H1 (cell line): Measurements from ENCODE around the gene EMX1. TPM values are rescaled to one million over a fixed set of nuclear protein-coding genes. Genes with fewer than 3 reads are reported as not detected.

Experiments
- CTCF ChIA-PET: fragments of 300-600 bp; sonication (Branson Sonifier 250); formaldehyde crosslinking; loops from one replicate; lab custom pipeline; 2021; ENCODE audit not compliant: partially characterized antibody; lab: Charles Lee
- POLR2A ChIA-PET: fragments of 300-600 bp; sonication (Branson Sonifier 250); formaldehyde crosslinking; loops from one replicate; lab custom pipeline; 2021; ENCODE audit warnings: inconsistent platforms; ENCODE audit not compliant: partially characterized antibody; lab: Charles Lee
- DNase-seq, 2 experiments: peaks; one replicate each; pipeline versions ENCODE4 v3.0.0 to v3.0.0-alpha.2; 2010 to 2022; ENCODE audit warnings: low spot score in 2 of 2, low read depth in 1 of 2, mixed read lengths in 1 of 2
- FAIRE-seq: peaks from 2 replicates; lab custom pipeline; 2011; peaks lifted over from hg19 to GRCh38; lab: Jason Lieb, UNC
- H2AFZ ChIP-seq: 2 replicates; pipeline ENCODE4 v1.8.1; 2012; ENCODE audit warnings: low read length, inconsistent platforms
- H2AK5ac ChIP-seq: 2 replicates; pipeline ENCODE4 v1.6.1; 2013; ENCODE audit warnings: low read depth, low read length
- H2BK120ac ChIP-seq: replicated peaks from 2 replicates; pipeline ENCODE3; 2013; ENCODE audit warnings: low read depth, low read length, inconsistent platforms
- H2BK12ac ChIP-seq: 2 replicates; pipeline ENCODE4 v1.6.1; 2013; ENCODE audit warnings: low read depth, low read length
- H2BK15ac ChIP-seq: 2 replicates; pipeline ENCODE4 v1.6.1; 2013; ENCODE audit warnings: low read length
- H2BK20ac ChIP-seq: 2 replicates; pipeline ENCODE4 v1.6.1; 2013; ENCODE audit warnings: low read length
- H2BK5ac ChIP-seq: 2 replicates; pipeline ENCODE4 v1.6.1; 2013; ENCODE audit warnings: low read depth, low read length
- H3K14ac ChIP-seq: 2 replicates; pipeline ENCODE4 v1.6.1; 2013; ENCODE audit warnings: inconsistent platforms; ENCODE audit not compliant: insufficient read length
- H3K18ac ChIP-seq: 2 replicates; pipeline ENCODE4 v1.6.1; 2013; ENCODE audit warnings: low read length; ENCODE audit errors: extremely low read depth
- H3K23ac ChIP-seq: 2 replicates; pipeline ENCODE4 v1.6.1; 2013; ENCODE audit warnings: inconsistent platforms; ENCODE audit not compliant: insufficient read length
- H3K23me2 ChIP-seq: 2 replicates; pipeline ENCODE4 v1.6.1; 2013; ENCODE audit warnings: low read depth, low read length
- H3K27ac ChIP-seq: 2 replicates; pipeline ENCODE4 v1.6.1; 2011; ENCODE audit warnings: low read depth, low read length, inconsistent platforms
- H3K27me3 ChIP-seq, 4 experiments: replicated peaks in 1 of 4; 1 replicate in 1 of 4; 2 replicates in 3 of 4; pipeline versions ENCODE4 v1.6.1 to v1.8.1; 2011 to 2013; ENCODE audit warnings: low read length in 3 of 4, mild to moderate bottlenecking in 3 of 4, inconsistent platforms in 2 of 4, mixed read lengths in 2 of 4, moderate library complexity in 1 of 4; ENCODE audit not compliant: control insufficient read depth in 3 of 4, insufficient read depth in 3 of 4; ENCODE audit errors: extremely low read depth in 1 of 4
- H3K36me3 ChIP-seq, 4 experiments: 2 replicates each; pipeline versions ENCODE4 v1.6.1 to v1.8.1; 2011 to 2013; ENCODE audit warnings: mild to moderate bottlenecking in 4 of 4, low read length in 3 of 4, moderate library complexity in 2 of 4, control low read depth in 1 of 4, inconsistent platforms in 1 of 4; ENCODE audit not compliant: insufficient read depth in 4 of 4, control insufficient read depth in 2 of 4
- H3K4ac ChIP-seq: replicated peaks from 2 replicates; pipeline ENCODE3; 2013; ENCODE audit warnings: low read length, low read depth, mixed read lengths, inconsistent platforms; ENCODE audit not compliant: insufficient read length
- H3K4me1 ChIP-seq, 4 experiments: replicated peaks in 1 of 4; 1 replicate in 1 of 4; 2 replicates in 3 of 4; pipeline versions ENCODE4 v1.6.1 to v1.8.1; 2011 to 2013; ENCODE audit warnings: low read length in 3 of 4, inconsistent platforms in 2 of 4, mixed read lengths in 1 of 4; ENCODE audit not compliant: insufficient read depth in 4 of 4, control insufficient read depth in 3 of 4
- H3K4me2 ChIP-seq, 2 experiments: 2 replicates each; pipeline versions ENCODE4 v1.6.1 to v1.8.1; 2011 to 2013; ENCODE audit warnings: low read depth in 2 of 2, low read length in 2 of 2, control low read depth in 1 of 2, inconsistent platforms in 1 of 2, mild to moderate bottlenecking in 1 of 2; ENCODE audit not compliant: insufficient read depth in 1 of 2
- H3K4me3 ChIP-seq, 4 experiments: fragments of 200-600, 300-600 bp in 1 of 4; sonication (generic), shearing (Covaris generic), sonication (Bioruptor Twin) in 1 of 4; 2 replicates each; pipeline versions ENCODE4 v1.5.1 to v1.8.1; 2011 to 2016; ENCODE audit warnings: low read length in 4 of 4, low read depth in 3 of 4, control low read depth in 2 of 4, inconsistent platforms in 2 of 4, mild to moderate bottlenecking in 2 of 4, mixed read lengths in 1 of 4, moderate library complexity in 1 of 4; ENCODE audit not compliant: insufficient read depth in 2 of 4; ENCODE audit errors: extremely low read depth in 1 of 4
- H3K56ac ChIP-seq: replicated peaks from 2 replicates; pipeline ENCODE3; 2013; ENCODE audit warnings: low read depth, mild to moderate bottlenecking, mixed read lengths, low read length, inconsistent platforms; ENCODE audit not compliant: insufficient read length
- H3K79me1 ChIP-seq: 2 replicates; pipeline ENCODE4 v1.6.1; 2013; ENCODE audit warnings: low read depth, low read length, control low read depth
- H3K79me2 ChIP-seq, 2 experiments: 2 replicates each; pipeline versions ENCODE4 v1.6.1 to v1.8.1; 2012 to 2013; ENCODE audit warnings: low read length in 2 of 2, mild to moderate bottlenecking in 2 of 2, inconsistent platforms in 1 of 2; ENCODE audit not compliant: insufficient read depth in 2 of 2, control insufficient read depth in 1 of 2
- H3K9ac ChIP-seq, 4 experiments: replicated peaks in 1 of 4; 1 replicate in 1 of 4; 2 replicates in 3 of 4; pipeline versions ENCODE4 v1.6.1 to v1.8.1; 2011 to 2013; ENCODE audit warnings: low read depth in 3 of 4, low read length in 3 of 4, control low read depth in 2 of 4, mild to moderate bottlenecking in 2 of 4, moderate library complexity in 2 of 4, inconsistent platforms in 1 of 4; ENCODE audit errors: extremely low read depth in 1 of 4
- H3K9me3 ChIP-seq, 2 experiments: 2 replicates each; pipeline versions ENCODE4 v1.6.1 to v1.8.1; 2012 to 2013; ENCODE audit warnings: mild to moderate bottlenecking in 2 of 2, moderate library complexity in 2 of 2, control low read depth in 1 of 2, inconsistent platforms in 1 of 2, low read depth in 1 of 2, low read length in 1 of 2, mixed read lengths in 1 of 2; ENCODE audit not compliant: insufficient read depth in 2 of 2
- H4K20me1 ChIP-seq, 2 experiments: replicated peaks in 1 of 2; 2 replicates each; pipeline versions ENCODE3 to v1.8.1; 2011 to 2013; ENCODE audit warnings: inconsistent platforms in 2 of 2, low read length in 2 of 2, mild to moderate bottlenecking in 1 of 2; ENCODE audit not compliant: insufficient read depth in 2 of 2, control insufficient read depth in 1 of 2
- H4K5ac ChIP-seq: 2 replicates; pipeline ENCODE4 v1.6.1; 2013; ENCODE audit warnings: low read length, low read depth, mixed read lengths, inconsistent platforms; ENCODE audit not compliant: insufficient read length
- H4K8ac ChIP-seq: 2 replicates; pipeline ENCODE4 v1.8.0; 2013; ENCODE audit warnings: mild to moderate bottlenecking, moderate library complexity, low read length, inconsistent platforms; ENCODE audit not compliant: insufficient read depth; ENCODE audit errors: extremely low read depth
- H4K91ac ChIP-seq: replicated peaks from 2 replicates; pipeline ENCODE3; 2013; ENCODE audit warnings: low read length, mixed read lengths, inconsistent platforms; ENCODE audit not compliant: insufficient read length
- ASH2L ChIP-seq: fragments of 200-600, 300-600 bp; sonication (generic); IDR thresholded peaks from one replicate; pipeline ENCODE4 v1.7.1; 2017; ENCODE audit warnings: low read length
- BACH1 ChIP-seq: IDR thresholded peaks from 2 replicates; pipeline ENCODE4 v1.6.1; 2012; ENCODE audit warnings: low read length, improper control_type of control experiment
- CBX5 ChIP-seq: fragments of 300-800, 300-1000 bp; sonication (generic); IDR thresholded peaks from 2 replicates; pipeline ENCODE4 v1.7.1; 2016; ENCODE audit warnings: antibody characterized with exemption, low read length, low read depth
- EP300 ChIP-seq, 2 experiments: IDR thresholded peaks; 1 replicate in 1 of 2; 2 replicates in 1 of 2; pipeline ENCODE4 v1.6.1; 2011 to 2012; ENCODE audit warnings: low read depth in 2 of 2, low read length in 2 of 2, mild to moderate bottlenecking in 2 of 2, borderline replicate concordance in 1 of 2, inconsistent platforms in 1 of 2, moderate library complexity in 1 of 2
- EZH2 ChIP-seq: fragments of 200-600 bp; sonication (generic); IDR thresholded peaks from 2 replicates; pipeline ENCODE4 v1.7.1; 2012; ENCODE audit warnings: low read depth, mild to moderate bottlenecking, moderate library complexity, low read length, inconsistent platforms; ENCODE audit not compliant: severe bottlenecking
- FOSL1 ChIP-seq: IDR thresholded peaks from 2 replicates; pipeline ENCODE4 v1.6.1; 2011; ENCODE audit warnings: mild to moderate bottlenecking, low read depth, low read length, moderate library complexity; ENCODE audit not compliant: insufficient read depth
- GABPA ChIP-seq: IDR thresholded peaks from 2 replicates; pipeline ENCODE4 v1.6.1; 2011; ENCODE audit warnings: mild to moderate bottlenecking, low read length, moderate library complexity, borderline replicate concordance; ENCODE audit not compliant: insufficient read depth
- JUN ChIP-seq: IDR thresholded peaks from 2 replicates; pipeline ENCODE4 v1.6.1; 2011; ENCODE audit warnings: low read depth, mild to moderate bottlenecking, improper control_type of control experiment, low read length
- POLR2A ChIP-seq, 2 experiments: IDR thresholded peaks; 1 replicate in 1 of 2; 2 replicates in 1 of 2; pipeline ENCODE4 v1.6.1; 2011; ENCODE audit warnings: low read depth in 2 of 2, low read length in 2 of 2, mild to moderate bottlenecking in 2 of 2; ENCODE audit errors: control extremely low read depth in 1 of 2
- SP1 ChIP-seq: IDR thresholded peaks from 2 replicates; pipeline ENCODE4 v1.6.1; 2011; ENCODE audit warnings: low read depth, low read length
- SUZ12 ChIP-seq: fragments of 200-600 bp; sonication (generic); IDR thresholded peaks from 2 replicates; pipeline ENCODE4 v1.6.1; 2012; ENCODE audit warnings: mild to moderate bottlenecking, inconsistent platforms, low read length, moderate library complexity, mixed read lengths
- ZNF274 ChIP-seq: IDR thresholded peaks from 2 replicates; pipeline ENCODE4 v1.7.0; 2012; ENCODE audit warnings: low read length, borderline replicate concordance; ENCODE audit errors: extremely low read depth
- WGBS, 2 experiments: shearing (Covaris generic) in 1 of 2; methylation state at CpG; one replicate each; pipeline versions ENCODE4 v1.1.6 to v1.1.7; 2013 to 2015; ENCODE audit warnings: low lambda C conversion rate in 2 of 2, mixed read lengths in 2 of 2, inconsistent platforms in 1 of 2, low coverage in 1 of 2, missing lambda C conversion rate in 1 of 2; ENCODE audit not compliant: insufficient replicate concordance in 2 of 2, insufficient coverage in 1 of 2, insufficient read length in 1 of 2; ENCODE audit errors: extremely low coverage in 1 of 2, missing lambda C conversion rate in 1 of 2; 5-methylcytosine and 5-hydroxymethylcytosine counted together
- polyA plus RNA-seq, 7 experiments: library from polyadenylated mRNA; depleted of rRNA in 3 of 7; stranded (reverse) in 5 of 7; unstranded in 2 of 7; fragments of >200 nt in 5 of 7; fragments of 200-250 nt in 2 of 7; gene quantifications; 1 replicate in 5 of 7; 2 replicates in 1 of 7; 4 replicates in 1 of 7; pipeline versions ENCODE4 v1.2.1 to v1.2.3, GENCODE V29; 2011 to 2013; ENCODE audit warnings: missing spikeins in 2 of 7, mixed read lengths in 2 of 7
- total RNA-seq: library from RNA; stranded (reverse); fragmentation: NEBNext Ultra II Directional; extraction: Animal tissue kit (Norgen Biotek cat#: 25700); gene quantifications from 2 replicates; pipeline ENCODE4 v1.2.1, GENCODE V29; 2021
- TF ChIP-seq, protein P1 (sequence below): IDR thresholded peaks from 2 replicates; pipeline ENCODE4 v1.6.1; 2012; ENCODE audit warnings: low read length, inconsistent platforms

EMX1 gene
- total and polyA plus RNA-seq, 2 of the 8 experiments (the other 6 are each of a cell fraction or from before 2014, with no cell fraction given), result 2.4 to 4.9 TPM

DNA sequence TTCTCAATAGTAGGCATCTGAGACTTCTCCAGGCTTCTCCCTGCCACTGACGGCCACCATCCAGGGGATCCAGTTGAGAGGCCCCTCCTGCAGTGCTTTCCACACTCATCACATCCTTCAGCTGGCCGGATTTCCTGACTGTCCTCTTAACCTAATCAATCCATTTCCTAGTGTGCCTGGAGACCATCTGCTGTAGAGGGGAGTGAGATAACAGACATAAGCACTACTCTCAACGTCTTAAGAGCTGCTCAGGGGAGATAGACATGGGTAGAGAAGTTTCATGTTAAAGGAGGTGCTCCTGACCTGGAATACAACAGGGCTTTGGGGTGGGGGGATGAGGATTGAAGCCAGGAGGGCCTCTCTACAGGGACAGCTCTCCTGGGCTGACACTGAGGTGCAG, 15.9 kb upstream of the EMX1 start:
- Histone ChIP-seq H2BK20ac (no peak overlapping the region), H3K9ac (no peak overlapping the region), H3K4me2 (no peak overlapping the region), H4K20me1 (no peaks in the 10 kb centered on the region), H2BK12ac (no peak overlapping the region), H3K36me3 (no peaks in the 10 kb centered on the region), H2AFZ (no peak overlapping the region), H3K27me3 (peaks cover 0 to 20% (median 11%) of the 10 kb centered on the region in 4 experiments; a peak in 5 of 7 replicates), H2BK5ac (no peak overlapping the region), H3K27ac (no peak overlapping the region), H3K18ac (no peak overlapping the region), H3K23me2 (no peaks in the 10 kb centered on the region; the same call in 1 of the 2 replicates), H3K56ac (no peak overlapping the region), H2BK120ac (no peak overlapping the region), H3K4me3 (no peak overlapping the region), H3K4me1 (no peaks in the 10 kb centered on the region), H2BK15ac (no peak overlapping the region), H4K91ac (no peak overlapping the region), H3K79me1 (no peaks in the 10 kb centered on the region), H2AK5ac (no peak overlapping the region), H4K8ac (no peak overlapping the region), H3K23ac (no peak overlapping the region), H3K79me2 (no peaks in the 10 kb centered on the region), H3K14ac (no peak overlapping the region), H3K9me3 (no peaks in the 10 kb centered on the region), H3K4ac (no peak overlapping the region), H4K5ac (no peak overlapping the region)
- ChIA-PET POLR2A (no interaction called here), CTCF (interaction anchor here (0.7 to 19.1 kb wide), 6 partner anchors 8 to 276 kb away, joined by 3 to 497 read pairs (median 22); partner anchors contain the start of gene EMX1)
- FAIRE-seq (no peak), DNase-seq (no peak)
- WGBS, 2 experiments, result 82% methylated on average over 3 of the region's 3 CpGs; no CpG with 5 or more reads in 1 of the 2 experiments
- TF ChIP-seq JUN, result no peak
- TF ChIP-seq, protein P1, sequence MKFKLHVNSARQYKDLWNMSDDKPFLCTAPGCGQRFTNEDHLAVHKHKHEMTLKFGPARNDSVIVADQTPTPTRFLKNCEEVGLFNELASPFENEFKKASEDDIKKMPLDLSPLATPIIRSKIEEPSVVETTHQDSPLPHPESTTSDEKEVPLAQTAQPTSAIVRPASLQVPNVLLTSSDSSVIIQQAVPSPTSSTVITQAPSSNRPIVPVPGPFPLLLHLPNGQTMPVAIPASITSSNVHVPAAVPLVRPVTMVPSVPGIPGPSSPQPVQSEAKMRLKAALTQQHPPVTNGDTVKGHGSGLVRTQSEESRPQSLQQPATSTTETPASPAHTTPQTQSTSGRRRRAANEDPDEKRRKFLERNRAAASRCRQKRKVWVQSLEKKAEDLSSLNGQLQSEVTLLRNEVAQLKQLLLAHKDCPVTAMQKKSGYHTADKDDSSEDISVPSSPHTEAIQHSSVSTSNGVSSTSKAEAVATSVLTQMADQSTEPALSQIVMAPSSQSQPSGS, result no peak
- no peak for TF ChIP-seq ASH2L
- no peak for TF ChIP-seq GABPA
- no peak for TF ChIP-seq EP300 (IDR thresholded peaks at IDR 0.05; ENCODE audit: borderline replicate concordance in 1 of 2, low read depth in 2 of 2, low read length in 2 of 2)
- TF ChIP-seq FOSL1, result no peak
- no peak for TF ChIP-seq BACH1
- no peak for TF ChIP-seq CBX5
- TF ChIP-seq POLR2A (IDR thresholded peaks at IDR 0.05; ENCODE audit: control extremely low read depth in 1 of 2, low read depth in 2 of 2, low read length in 2 of 2), result no peak
- no peak for TF ChIP-seq EZH2
- no peak for TF ChIP-seq SUZ12
- TF ChIP-seq ZNF274, result no peak
- no peak for TF ChIP-seq SP1
